Neural crest cell (in vitro differentiated cells): ENCODE results near the gene CHD6. TPM values are rescaled to one million over a fixed set of nuclear protein-coding genes. Genes with fewer than 3 reads are reported as not detected.

Source experiments
- DNase-seq: peaks from one replicate; pipeline ENCODE4 v3.0.0; 2021; ENCODE audit warnings: low read depth, mixed read lengths, low spot score
- H3K27ac Mint-ChIP-seq: one replicate; pipeline ENCODE4 v1.8.0; 2021; ENCODE audit warnings: mild to moderate bottlenecking, mixed read lengths; ENCODE audit not compliant: unreplicated experiment
- H3K27me3 Mint-ChIP-seq: 2 replicates; pipeline ENCODE4 v1.8.0; 2021; ENCODE audit warnings: low read depth, mild to moderate bottlenecking, mixed read lengths
- H3K36me3 Mint-ChIP-seq: 2 replicates; pipeline ENCODE4 v1.8.0; 2021; ENCODE audit warnings: low read depth, mild to moderate bottlenecking, mixed read lengths
- H3K4me1 Mint-ChIP-seq: 2 replicates; pipeline ENCODE4 v1.8.0; 2021; ENCODE audit warnings: mixed read lengths
- H3K4me3 Mint-ChIP-seq: one replicate; pipeline ENCODE4 v1.8.0; 2021; ENCODE audit warnings: mild to moderate bottlenecking, mixed read lengths
- H3K9me3 Mint-ChIP-seq: 2 replicates; pipeline ENCODE4 v1.8.0; 2021; ENCODE audit warnings: mixed read lengths
- total RNA-seq: library from RNA; stranded (reverse); gene quantifications from 2 replicates; pipeline ENCODE4 v1.2.1, GENCODE V29; 2021
- TF ChIP-seq, protein P1 (sequence below): fragments of 200-600 bp; sonication (generic); conservative IDR thresholded peaks from 2 replicates; pipeline ENCODE4 v1.5.0; 2021; ENCODE audit warnings: antibody characterized with exemption, mild to moderate bottlenecking

Gene CHD6
- total RNA-seq, 1 donor from 2014 or later, result 51.2 TPM

- no peak overlapping the region for H3K27ac Mint-ChIP-seq
- TF ChIP-seq, protein P1, sequence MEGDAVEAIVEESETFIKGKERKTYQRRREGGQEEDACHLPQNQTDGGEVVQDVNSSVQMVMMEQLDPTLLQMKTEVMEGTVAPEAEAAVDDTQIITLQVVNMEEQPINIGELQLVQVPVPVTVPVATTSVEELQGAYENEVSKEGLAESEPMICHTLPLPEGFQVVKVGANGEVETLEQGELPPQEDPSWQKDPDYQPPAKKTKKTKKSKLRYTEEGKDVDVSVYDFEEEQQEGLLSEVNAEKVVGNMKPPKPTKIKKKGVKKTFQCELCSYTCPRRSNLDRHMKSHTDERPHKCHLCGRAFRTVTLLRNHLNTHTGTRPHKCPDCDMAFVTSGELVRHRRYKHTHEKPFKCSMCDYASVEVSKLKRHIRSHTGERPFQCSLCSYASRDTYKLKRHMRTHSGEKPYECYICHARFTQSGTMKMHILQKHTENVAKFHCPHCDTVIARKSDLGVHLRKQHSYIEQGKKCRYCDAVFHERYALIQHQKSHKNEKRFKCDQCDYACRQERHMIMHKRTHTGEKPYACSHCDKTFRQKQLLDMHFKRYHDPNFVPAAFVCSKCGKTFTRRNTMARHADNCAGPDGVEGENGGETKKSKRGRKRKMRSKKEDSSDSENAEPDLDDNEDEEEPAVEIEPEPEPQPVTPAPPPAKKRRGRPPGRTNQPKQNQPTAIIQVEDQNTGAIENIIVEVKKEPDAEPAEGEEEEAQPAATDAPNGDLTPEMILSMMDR, result no peak
- peaks cover 40% of the 10 kb centered on the region for H3K36me3 Mint-ChIP-seq
- DNase-seq, result no peak
- H3K27me3 Mint-ChIP-seq, result no peaks in the 10 kb centered on the region
- no peaks in the 10 kb centered on the region for H3K9me3 Mint-ChIP-seq
- no peak overlapping the region for H3K4me3 Mint-ChIP-seq
- no peaks in the 10 kb centered on the region for H3K4me1 Mint-ChIP-seq
These were observed 199.4 kb downstream of the CHD6 start for GRCh38 chr20:41418739-41419293.

- Mint-ChIP-seq H3K27ac (no peak overlapping the region), H3K27me3 (no peaks in the 10 kb centered on the region), H3K36me3 (peaks cover 36% of the 10 kb centered on the region), H3K4me3 (no peak overlapping the region), H3K4me1 (no peaks in the 10 kb centered on the region), H3K9me3 (no peaks in the 10 kb centered on the region)
- TF ChIP-seq, protein P1, result no peak
- DNase-seq, result no peak
These were observed 200.1 kb downstream of the CHD6 start for GRCh38 chr20:41418031-41418430.

DNA sequence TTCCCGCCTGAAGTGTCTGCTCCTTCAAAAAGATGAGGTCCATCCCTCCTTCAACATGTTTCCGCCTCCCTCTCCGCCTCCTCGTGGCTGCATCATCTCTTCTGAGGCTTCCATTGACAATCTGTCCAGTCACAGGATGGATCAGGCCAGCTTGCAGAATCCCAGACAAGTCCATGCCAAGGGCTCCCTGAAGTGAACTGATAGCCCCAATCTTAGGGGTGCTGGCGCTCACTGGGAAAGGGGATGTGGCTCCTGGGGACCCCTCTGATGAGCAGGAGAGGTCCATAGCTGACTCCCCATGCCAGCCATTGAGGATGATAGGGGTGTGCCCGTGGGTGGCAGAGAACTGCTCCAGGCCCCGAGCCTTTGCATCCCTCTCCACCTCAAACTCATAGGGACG lies 203.0 kb downstream of the CHD6 start:
- TF ChIP-seq, protein P1, result no peak
- no peak for DNase-seq
- H3K9me3 Mint-ChIP-seq, result no peaks in the 10 kb centered on the region
- no peaks in the 10 kb centered on the region for H3K27me3 Mint-ChIP-seq
- no peak overlapping the region for H3K4me3 Mint-ChIP-seq
- no peak overlapping the region for H3K27ac Mint-ChIP-seq
- peaks cover 22% of the 10 kb centered on the region for H3K36me3 Mint-ChIP-seq
- peaks cover 6% of the 10 kb centered on the region for H3K4me1 Mint-ChIP-seq

DNA sequence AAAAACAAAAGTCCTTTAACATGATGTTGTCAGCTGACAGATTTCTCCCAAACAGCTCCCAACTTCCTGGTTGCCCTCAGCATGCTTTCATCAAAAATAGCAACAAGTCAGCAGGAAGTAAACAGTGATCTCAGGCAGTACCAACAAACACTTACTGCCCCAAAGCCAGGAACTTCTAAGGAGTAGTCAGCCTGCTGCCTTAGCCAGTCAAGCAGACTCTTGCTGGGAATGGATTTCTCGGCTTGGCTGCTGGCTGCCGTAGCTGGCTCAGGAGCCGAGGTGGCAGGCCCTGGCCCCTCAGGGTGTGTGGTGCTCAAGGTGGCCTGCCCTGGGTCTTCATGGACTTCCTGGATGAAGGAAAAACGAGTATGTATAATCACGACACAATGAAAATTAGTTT lies 205.0 kb downstream of the CHD6 start:
- Mint-ChIP-seq H3K27ac (no peak overlapping the region), H3K27me3 (no peaks in the 10 kb centered on the region), H3K9me3 (no peaks in the 10 kb centered on the region), H3K4me3 (no peak overlapping the region), H3K4me1 (peaks cover 16% of the 10 kb centered on the region), H3K36me3 (peaks cover 19% of the 10 kb centered on the region)
- DNase-seq, result no peak
- TF ChIP-seq, protein P1, result no peak

DNA sequence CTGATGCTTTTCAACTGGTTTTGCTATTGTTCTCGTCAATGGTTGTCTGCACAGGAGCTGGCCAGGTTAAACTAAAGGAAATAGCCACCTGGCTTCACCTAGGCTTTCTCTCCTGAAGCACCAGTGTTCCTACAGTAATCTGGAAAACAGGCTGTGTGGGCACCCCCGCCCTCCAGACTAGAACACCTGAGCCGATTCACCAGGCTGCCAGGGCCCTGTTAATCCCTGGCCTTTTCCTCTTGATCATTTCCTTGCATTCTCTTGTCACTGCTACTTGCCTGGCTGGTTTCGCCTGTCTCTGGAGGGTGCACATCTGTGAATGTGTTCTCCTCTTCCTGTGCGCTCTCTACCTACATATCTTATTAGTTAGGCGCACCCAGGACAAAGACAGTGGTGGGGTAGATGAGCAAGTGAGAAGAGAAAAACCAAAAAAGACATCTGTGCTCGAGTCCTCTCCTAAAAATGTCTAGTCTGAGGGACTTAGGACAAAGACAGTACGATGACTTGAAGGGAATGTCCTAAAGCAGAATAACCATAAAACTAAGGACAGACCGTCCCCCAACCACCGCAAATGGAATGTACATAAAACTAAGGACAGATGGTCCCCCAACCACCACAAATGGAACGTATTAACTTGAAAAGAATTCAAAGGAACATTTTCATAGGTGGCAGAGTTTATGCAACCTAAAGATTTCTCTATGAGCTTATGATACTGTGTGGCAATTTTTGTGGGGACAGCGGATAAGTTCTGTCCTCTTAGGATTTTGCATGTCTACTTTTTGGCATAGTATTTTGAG lies 205.7 kb downstream of the CHD6 start:
- Mint-ChIP-seq H3K4me3 (no peak overlapping the region), H3K27me3 (no peaks in the 10 kb centered on the region), H3K27ac (no peak overlapping the region), H3K9me3 (no peaks in the 10 kb centered on the region), H3K36me3 (peaks cover 17% of the 10 kb centered on the region), H3K4me1 (peaks cover 18% of the 10 kb centered on the region)
- TF ChIP-seq, protein P1, result no peak
- no peak for DNase-seq
